GM23338 (cell line): ENCODE results near the gene BTRC. TPM values are rescaled to one million over a fixed set of nuclear protein-coding genes. Genes with fewer than 3 reads are reported as not detected.

Experiments used
- ATAC-seq: fragments of 200-7000 bp; cut with Tn5 transposase; 3 replicates; pipeline ENCODE4 v1.9.1; 2020
- DNase-seq: peaks from one replicate; pipeline ENCODE4 v3.0.0-alpha.2; 2015; ENCODE audit warnings: low spot score
- H2AFZ ChIP-seq: fragments of 200-600 bp; sonication (generic); 2 replicates; pipeline ENCODE4 v1.8.0; 2016; ENCODE audit warnings: antibody characterized with exemption, mild to moderate bottlenecking, moderate library complexity
- H3F3A ChIP-seq: fragments of 200-600 bp; sonication (generic); replicated peaks from 2 replicates; pipeline ENCODE4 v1.8.0; 2017; ENCODE audit warnings: antibody characterized with exemption, mixed run types, low read depth
- H3K27ac ChIP-seq: fragments of 200-600 bp; sonication (generic); 2 replicates; pipeline ENCODE4 v1.6.1; 2016; ENCODE audit warnings: low read depth
- H3K27me3 ChIP-seq: fragments of 200-600 bp; sonication (generic); 2 replicates; pipeline ENCODE4 v1.8.0; 2016; ENCODE audit warnings: mild to moderate bottlenecking, mixed run types, moderate library complexity; ENCODE audit not compliant: insufficient read depth
- H3K36me3 ChIP-seq: fragments of 200-600 bp; sonication (generic); 2 replicates; pipeline ENCODE4 v1.8.0; 2016; ENCODE audit warnings: mild to moderate bottlenecking; ENCODE audit not compliant: insufficient read depth
- H3K4me1 ChIP-seq: fragments of 200-600 bp; sonication (generic); 2 replicates; pipeline ENCODE4 v1.8.0; 2016; ENCODE audit warnings: mild to moderate bottlenecking, moderate library complexity; ENCODE audit not compliant: insufficient read depth
- H3K4me2 ChIP-seq: fragments of 200-600 bp; sonication (generic); 2 replicates; pipeline ENCODE4 v1.7.1; 2017; ENCODE audit warnings: mixed run types
- H3K4me3 ChIP-seq: fragments of 200-600 bp; sonication (generic); 2 replicates; pipeline ENCODE4 v1.6.1; 2016; ENCODE audit warnings: mixed run types
- H3K79me2 ChIP-seq: fragments of 200-600 bp; sonication (generic); replicated peaks from 2 replicates; pipeline ENCODE4 v1.8.0; 2017; ENCODE audit warnings: mild to moderate bottlenecking; ENCODE audit not compliant: insufficient read depth
- H3K9me2 ChIP-seq: fragments of 200-600 bp; sonication (generic); 2 replicates; pipeline ENCODE4 v1.8.0; 2017; ENCODE audit not compliant: insufficient read depth
- H4K20me1 ChIP-seq: fragments of 200-600 bp; sonication (generic); replicated peaks from 2 replicates; pipeline ENCODE4 v1.8.0; 2017; ENCODE audit warnings: mild to moderate bottlenecking; ENCODE audit not compliant: insufficient read depth
- H3K27ac Mint-ChIP-seq: 2 replicates; pipeline ENCODE4 v1.8.0; 2020; ENCODE audit warnings: inconsistent platforms, mild to moderate bottlenecking, moderate library complexity, mixed read lengths
- H3K27me3 Mint-ChIP-seq: 3 replicates; pipeline ENCODE4 v1.8.0; 2022; ENCODE audit warnings: low read depth, mild to moderate bottlenecking, moderate library complexity, mixed read lengths, inconsistent platforms; ENCODE audit not compliant: insufficient read depth, poor library complexity
- H3K36me3 Mint-ChIP-seq: 3 replicates; pipeline ENCODE4 v1.8.0; 2021; ENCODE audit warnings: low read depth, mild to moderate bottlenecking, inconsistent platforms, moderate library complexity, mixed read lengths
- H3K4me1 Mint-ChIP-seq: 3 replicates; pipeline ENCODE4 v1.8.0; 2020; ENCODE audit warnings: mild to moderate bottlenecking, inconsistent platforms, mixed read lengths
- H3K4me3 Mint-ChIP-seq: 3 replicates; pipeline ENCODE4 v1.8.0; 2021; ENCODE audit warnings: moderate library complexity, mild to moderate bottlenecking, inconsistent platforms, mixed read lengths
- H3K9me3 Mint-ChIP-seq: 3 replicates; pipeline ENCODE4 v1.8.0; 2020; ENCODE audit warnings: moderate library complexity, mild to moderate bottlenecking, inconsistent platforms, mixed read lengths
- CREB1 ChIP-seq: fragments of 250-450 bp; sonication (Bioruptor Pico); IDR thresholded peaks from 2 replicates; pipeline ENCODE4 v1.5.0; 2020; ENCODE audit warnings: low read depth, mild to moderate bottlenecking, moderate library complexity
- CTCF ChIP-seq, 2 experiments: fragments of 200-600 bp in 1 of 2; sonication (generic) in 1 of 2; conservative IDR thresholded peaks; 2 replicates each; pipeline versions ENCODE4 v1.5.1 to v1.6.1; 2016 to 2017; ENCODE audit warnings: antibody characterized with exemption in 2 of 2, low read depth in 2 of 2, mild to moderate bottlenecking in 2 of 2, moderate library complexity in 1 of 2
- EZH2 ChIP-seq: fragments of 200-600 bp; sonication (generic); IDR thresholded peaks from one replicate; pipeline ENCODE4 v1.8.0; 2017; ENCODE audit warnings: antibody characterized with exemption, mild to moderate bottlenecking, low read depth; ENCODE audit not compliant: unreplicated experiment
- EZH2phosphoT487 ChIP-seq: fragments of 200-600 bp; sonication (generic); IDR thresholded peaks from one replicate; pipeline ENCODE4 v1.8.1; 2018; ENCODE audit warnings: antibody characterized with exemption; ENCODE audit not compliant: unreplicated experiment
- JUNB ChIP-seq: IDR thresholded peaks from one replicate; pipeline ENCODE4 v1.6.1; 2016; ENCODE audit warnings: antibody characterized with exemption; ENCODE audit not compliant: unreplicated experiment
- NANOG ChIP-seq: IDR thresholded peaks from 2 replicates; pipeline ENCODE4 v1.6.1; 2016; ENCODE audit warnings: antibody characterized with exemption, borderline replicate concordance
- POLR2AphosphoS5 ChIP-seq: IDR thresholded peaks from 2 replicates; pipeline ENCODE4 v1.6.1; 2016; ENCODE audit warnings: antibody characterized with exemption, low read depth
- STAT1 ChIP-seq: IDR thresholded peaks from one replicate; pipeline ENCODE4 v1.6.1; 2016; ENCODE audit warnings: antibody characterized with exemption; ENCODE audit not compliant: unreplicated experiment
- ZNF114 ChIP-seq: fragments of 250-450 bp; sonication (Bioruptor Pico); IDR thresholded peaks from 2 replicates; pipeline ENCODE4 v1.5.0; 2020; ENCODE audit warnings: mild to moderate bottlenecking, moderate library complexity
- ZNF331 ChIP-seq: fragments of 250-450 bp; sonication (Bioruptor Pico); IDR thresholded peaks from 2 replicates; pipeline ENCODE4 v1.5.0; 2020; ENCODE audit warnings: low read depth, mild to moderate bottlenecking, moderate library complexity
- ZNF462 ChIP-seq: fragments of 250-450 bp; sonication (Bioruptor Pico); IDR thresholded peaks from 2 replicates; pipeline ENCODE4 v1.5.0; 2020; ENCODE audit warnings: mild to moderate bottlenecking, moderate library complexity
- polyA plus RNA-seq: library from polyadenylated mRNA; unstranded; fragments of >200 nt; fragmentation: Nextera tagmentation; extraction: Ambion mirVana; gene quantifications from 2 replicates; pipeline ENCODE4 v1.2.1, GENCODE V29; 2016
- total RNA-seq: library from RNA; depleted of rRNA; stranded (reverse); fragments of >200 nt; shearing (Covaris generic); gene quantifications from 2 replicates; pipeline ENCODE4 v1.2.3, GENCODE V29; 2014
- TF ChIP-seq, protein P1 (sequence below): IDR thresholded peaks from one replicate; pipeline ENCODE4 v1.6.1; 2018; ENCODE audit warnings: antibody characterized with exemption; ENCODE audit not compliant: unreplicated experiment
- TF ChIP-seq, protein P2 (sequence below): IDR thresholded peaks from 2 replicates; pipeline ENCODE4 v1.6.1; 2016; ENCODE audit warnings: antibody characterized with exemption

BTRC gene
- total and polyA plus RNA-seq, 2 experiments from 2014 or later = 10.0 to 17.5 TPM

DNA sequence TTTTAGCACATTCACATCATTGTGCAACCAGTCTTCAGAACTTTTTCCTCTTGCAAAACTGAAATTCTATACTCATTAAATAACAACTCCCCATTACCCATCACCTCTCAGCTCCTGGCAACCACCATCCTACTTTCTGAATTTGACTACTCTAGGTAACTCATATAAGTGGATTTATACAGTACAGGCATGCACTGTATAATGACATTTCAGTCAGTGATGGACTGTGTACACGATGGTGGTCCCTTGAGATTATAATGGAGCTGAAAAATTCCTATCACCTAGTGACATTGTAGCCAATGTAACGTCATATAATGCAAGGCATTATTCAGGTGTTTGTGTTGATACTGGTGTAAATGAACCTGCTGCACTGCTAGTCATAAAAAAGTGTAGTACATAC, 60.1 kb downstream of the BTRC start:
- H3K27me3 Mint-ChIP-seq = peaks cover 2% of the 10 kb centered on the region
- no peak overlapping the region for H3K27ac Mint-ChIP-seq
- no peak for ATAC-seq

More for the DNA sequence above, 60.1 kb downstream of the BTRC start:
- Histone ChIP-seq H3K4me1 (no peaks in the 10 kb centered on the region), H4K20me1 (no peaks in the 10 kb centered on the region), H3K4me2 (no peak overlapping the region), H2AFZ (no peak overlapping the region), H3K27ac (no peak overlapping the region), H3K4me3 (no peak overlapping the region), H3K79me2 (peaks cover 3% of the 10 kb centered on the region; the same call in 1 of the 2 replicates), H3K27me3 (no peaks in the 10 kb centered on the region), H3K36me3 (no peaks in the 10 kb centered on the region), H3K9me2 (no peaks in the 10 kb centered on the region), H3F3A (no peaks in the 10 kb centered on the region)
- DNase-seq = no peak
- Mint-ChIP-seq H3K9me3 (peaks cover 4% of the 10 kb centered on the region; the same call in 2 of the 3 replicates), H3K4me1 (no peaks in the 10 kb centered on the region), H3K4me3 (no peak overlapping the region), H3K36me3 (peaks cover 3% of the 10 kb centered on the region; the same call in 1 of the 3 replicates)
- TF ChIP-seq ZNF462 (CRISPR knock-in tag) (no peak), STAT1 (no peak), ZNF331 (no peak), EZH2 (no peak), NANOG (no peak), CREB1 (no peak), ZNF114 (no peak), CTCF (conservative IDR thresholded peaks at IDR 0.05; ENCODE audit: low read depth in 2 of 2) (no peak), EZH2phosphoT487 (no peak), JUNB (no peak), POLR2AphosphoS5 (no peak)
- TF ChIP-seq, protein P1, sequence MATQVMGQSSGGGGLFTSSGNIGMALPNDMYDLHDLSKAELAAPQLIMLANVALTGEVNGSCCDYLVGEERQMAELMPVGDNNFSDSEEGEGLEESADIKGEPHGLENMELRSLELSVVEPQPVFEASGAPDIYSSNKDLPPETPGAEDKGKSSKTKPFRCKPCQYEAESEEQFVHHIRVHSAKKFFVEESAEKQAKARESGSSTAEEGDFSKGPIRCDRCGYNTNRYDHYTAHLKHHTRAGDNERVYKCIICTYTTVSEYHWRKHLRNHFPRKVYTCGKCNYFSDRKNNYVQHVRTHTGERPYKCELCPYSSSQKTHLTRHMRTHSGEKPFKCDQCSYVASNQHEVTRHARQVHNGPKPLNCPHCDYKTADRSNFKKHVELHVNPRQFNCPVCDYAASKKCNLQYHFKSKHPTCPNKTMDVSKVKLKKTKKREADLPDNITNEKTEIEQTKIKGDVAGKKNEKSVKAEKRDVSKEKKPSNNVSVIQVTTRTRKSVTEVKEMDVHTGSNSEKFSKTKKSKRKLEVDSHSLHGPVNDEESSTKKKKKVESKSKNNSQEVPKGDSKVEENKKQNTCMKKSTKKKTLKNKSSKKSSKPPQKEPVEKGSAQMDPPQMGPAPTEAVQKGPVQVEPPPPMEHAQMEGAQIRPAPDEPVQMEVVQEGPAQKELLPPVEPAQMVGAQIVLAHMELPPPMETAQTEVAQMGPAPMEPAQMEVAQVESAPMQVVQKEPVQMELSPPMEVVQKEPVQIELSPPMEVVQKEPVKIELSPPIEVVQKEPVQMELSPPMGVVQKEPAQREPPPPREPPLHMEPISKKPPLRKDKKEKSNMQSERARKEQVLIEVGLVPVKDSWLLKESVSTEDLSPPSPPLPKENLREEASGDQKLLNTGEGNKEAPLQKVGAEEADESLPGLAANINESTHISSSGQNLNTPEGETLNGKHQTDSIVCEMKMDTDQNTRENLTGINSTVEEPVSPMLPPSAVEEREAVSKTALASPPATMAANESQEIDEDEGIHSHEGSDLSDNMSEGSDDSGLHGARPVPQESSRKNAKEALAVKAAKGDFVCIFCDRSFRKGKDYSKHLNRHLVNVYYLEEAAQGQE = no peak
- TF ChIP-seq, protein P2, sequence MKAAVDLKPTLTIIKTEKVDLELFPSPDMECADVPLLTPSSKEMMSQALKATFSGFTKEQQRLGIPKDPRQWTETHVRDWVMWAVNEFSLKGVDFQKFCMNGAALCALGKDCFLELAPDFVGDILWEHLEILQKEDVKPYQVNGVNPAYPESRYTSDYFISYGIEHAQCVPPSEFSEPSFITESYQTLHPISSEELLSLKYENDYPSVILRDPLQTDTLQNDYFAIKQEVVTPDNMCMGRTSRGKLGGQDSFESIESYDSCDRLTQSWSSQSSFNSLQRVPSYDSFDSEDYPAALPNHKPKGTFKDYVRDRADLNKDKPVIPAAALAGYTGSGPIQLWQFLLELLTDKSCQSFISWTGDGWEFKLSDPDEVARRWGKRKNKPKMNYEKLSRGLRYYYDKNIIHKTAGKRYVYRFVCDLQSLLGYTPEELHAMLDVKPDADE = no peak
